GM10266 (cell line): ENCODE data around the gene RBMS1.

Experiments used
- DNase-seq: peaks from one replicate; pipeline ENCODE4 v3.0.0; 2012; ENCODE audit errors: extremely low spot score
- TF ChIP-seq, protein P1 (sequence below): IDR thresholded peaks from 2 replicates; pipeline ENCODE4 v1.5.1; 2012; ENCODE audit warnings: mild to moderate bottlenecking, low read depth; ENCODE audit not compliant: control insufficient read depth, insufficient read depth; ENCODE audit errors: missing control alignments

Gene RBMS1

GRCh38 chr2:160418853-160419252, 74.8 kb downstream of the RBMS1 start:
- TF ChIP-seq, protein P1, sequence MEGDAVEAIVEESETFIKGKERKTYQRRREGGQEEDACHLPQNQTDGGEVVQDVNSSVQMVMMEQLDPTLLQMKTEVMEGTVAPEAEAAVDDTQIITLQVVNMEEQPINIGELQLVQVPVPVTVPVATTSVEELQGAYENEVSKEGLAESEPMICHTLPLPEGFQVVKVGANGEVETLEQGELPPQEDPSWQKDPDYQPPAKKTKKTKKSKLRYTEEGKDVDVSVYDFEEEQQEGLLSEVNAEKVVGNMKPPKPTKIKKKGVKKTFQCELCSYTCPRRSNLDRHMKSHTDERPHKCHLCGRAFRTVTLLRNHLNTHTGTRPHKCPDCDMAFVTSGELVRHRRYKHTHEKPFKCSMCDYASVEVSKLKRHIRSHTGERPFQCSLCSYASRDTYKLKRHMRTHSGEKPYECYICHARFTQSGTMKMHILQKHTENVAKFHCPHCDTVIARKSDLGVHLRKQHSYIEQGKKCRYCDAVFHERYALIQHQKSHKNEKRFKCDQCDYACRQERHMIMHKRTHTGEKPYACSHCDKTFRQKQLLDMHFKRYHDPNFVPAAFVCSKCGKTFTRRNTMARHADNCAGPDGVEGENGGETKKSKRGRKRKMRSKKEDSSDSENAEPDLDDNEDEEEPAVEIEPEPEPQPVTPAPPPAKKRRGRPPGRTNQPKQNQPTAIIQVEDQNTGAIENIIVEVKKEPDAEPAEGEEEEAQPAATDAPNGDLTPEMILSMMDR: no peak
- no peak for DNase-seq

DNA sequence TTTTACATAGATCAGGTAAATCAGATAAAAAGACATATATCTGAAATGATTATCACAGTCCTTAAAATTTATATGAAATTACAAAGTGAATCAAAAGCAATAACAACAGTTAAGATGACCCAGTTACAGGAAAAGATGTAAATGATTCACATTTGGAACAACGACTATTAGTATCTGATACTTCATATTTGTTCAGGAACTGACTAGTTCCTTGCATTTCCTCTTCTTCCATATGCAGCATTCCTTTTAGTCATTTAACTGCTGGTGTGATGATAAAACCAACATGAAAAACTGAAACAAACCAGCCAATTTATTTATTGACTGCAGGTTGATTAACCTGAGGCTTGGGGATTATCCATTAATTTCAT, 75.2 kb downstream of the RBMS1 start:
- DNase-seq: no peak
- TF ChIP-seq, protein P1: no peak

DNA sequence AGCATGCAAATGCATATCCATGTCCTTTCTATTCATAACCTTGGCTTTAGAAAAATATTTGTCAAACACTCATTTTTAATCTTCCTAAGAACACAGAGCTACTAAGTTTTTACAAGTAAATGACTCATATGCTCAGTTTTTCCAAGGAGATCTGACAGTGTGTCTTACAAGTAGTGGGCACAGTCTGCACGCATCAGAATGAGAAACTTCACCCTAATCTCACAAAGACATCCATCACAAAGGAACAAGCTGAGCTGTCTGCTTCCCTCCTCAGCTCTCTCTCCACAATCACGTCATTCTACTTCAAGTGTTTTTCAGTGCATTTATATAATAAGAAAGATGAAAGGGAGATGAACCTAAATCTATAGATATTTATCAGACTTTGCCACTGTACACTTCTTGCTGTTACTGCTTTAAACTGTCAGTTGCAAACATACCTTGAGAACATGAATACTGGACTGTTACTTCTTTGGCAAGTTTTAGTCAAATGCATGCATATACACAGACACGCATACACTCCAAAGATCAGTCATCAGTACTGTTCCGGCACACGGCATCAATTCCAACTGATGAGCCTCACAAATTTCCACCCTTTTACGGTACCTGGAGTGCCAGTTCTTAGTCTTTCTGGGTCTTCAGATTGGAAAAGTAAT, 75.7 kb downstream of the RBMS1 start:
- TF ChIP-seq, protein P1: no peak
- no peak for DNase-seq

DNA sequence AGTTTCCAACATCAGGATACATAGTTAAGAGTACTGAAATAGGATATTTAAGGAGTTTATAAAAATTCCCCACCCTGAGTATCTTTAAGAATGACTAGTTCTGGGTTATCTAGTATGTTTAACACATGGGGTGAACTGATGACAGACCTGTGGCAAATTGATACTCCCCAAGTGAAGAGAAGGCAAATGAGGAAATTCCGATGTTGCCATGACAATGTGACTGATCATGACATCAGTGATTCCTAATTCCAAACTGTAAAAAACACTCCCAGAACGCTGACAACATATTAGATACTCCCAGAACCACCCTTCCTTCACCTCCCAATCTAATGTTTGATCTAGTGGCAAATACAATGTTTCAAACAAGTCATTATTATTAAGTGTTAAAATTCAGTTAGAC, 77.6 kb downstream of the RBMS1 start:
- DNase-seq: no peak
- TF ChIP-seq, protein P1: no peak

DNA sequence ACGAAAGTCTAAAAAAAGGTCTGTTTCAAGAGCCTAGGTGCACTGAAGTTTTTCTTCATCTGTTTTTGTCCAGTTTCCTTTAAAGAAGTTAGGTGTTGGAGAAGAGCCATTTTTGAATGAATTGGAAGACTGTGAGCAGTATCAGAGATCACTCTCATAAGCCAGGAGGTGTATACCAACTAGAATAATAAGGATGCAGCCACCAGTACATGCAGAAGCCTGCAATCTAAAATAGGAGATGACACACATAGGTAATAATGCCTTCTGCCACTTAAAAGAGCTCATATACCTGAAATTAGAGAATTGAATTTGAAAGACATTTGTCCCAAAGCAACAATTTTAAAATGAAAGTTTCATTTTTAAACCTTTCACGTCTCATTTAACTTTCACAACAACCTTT, 81.7 kb downstream of the RBMS1 start:
- TF ChIP-seq, protein P1: no peak
- no peak for DNase-seq

- no peak for DNase-seq
- TF ChIP-seq, protein P1: no peak
Observed at GRCh38 chr2:160411167-160411566, 82.4 kb downstream of the RBMS1 start.

DNA sequence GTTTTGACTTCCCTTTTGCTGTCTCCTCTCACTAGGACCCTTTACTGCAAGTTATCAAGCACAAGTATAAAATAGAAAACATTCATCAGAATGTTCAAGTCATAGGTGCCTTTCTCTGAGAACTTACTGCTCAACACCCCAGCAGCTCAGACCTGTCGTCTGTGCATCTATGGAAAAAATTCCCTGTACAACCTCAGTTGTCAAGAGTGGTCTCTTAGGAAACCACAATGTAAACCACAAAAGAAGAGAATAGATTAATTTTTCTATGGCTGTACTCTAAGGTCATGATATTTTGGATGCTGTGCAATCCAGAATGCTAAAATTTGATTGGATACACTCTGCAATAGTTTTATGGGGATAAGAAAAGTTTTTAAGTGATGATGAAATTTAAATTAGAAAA, 84.1 kb downstream of the RBMS1 start:
- no peak for DNase-seq

More for the DNA sequence above, 84.1 kb downstream of the RBMS1 start:
- TF ChIP-seq, protein P1: no peak
